Activated effector memory CD4-positive, alpha-beta T cell treated with anti-CD3 and anti-CD28 coated beads, Interleukin-2, amount 50 U/mL, for 16 hours (primary cell): ENCODE data around the gene ADAMTSL4.
"Not testable (repeated sequence)": the region's sequence is repeated elsewhere in the genome, so short reads cannot be mapped to it uniquely, and the experiment has no call there.

Source experiments
- DNase-seq: peaks from one replicate; pipeline ENCODE4 v3.0.0-alpha.2; 2020

Gene ADAMTSL4

GRCh38 chr1:150596095-150596892, 47.1 kb downstream of the ADAMTSL4 start:
- DNase-seq: no peak

GRCh38 chr1:150596976-150597375, 47.8 kb downstream of the ADAMTSL4 start:
- DNase-seq: no peak

GRCh38 chr1:150598346-150598745, 49.1 kb downstream of the ADAMTSL4 start:
- not testable (repeated sequence) for DNase-seq

- DNase-seq: no peak
These were observed 52.3 kb downstream of the ADAMTSL4 start for GRCh38 chr1:150601540-150601939.

- DNase-seq: not testable (repeated sequence)
These were observed 53.2 kb downstream of the ADAMTSL4 start for GRCh38 chr1:150602372-150602771.

- no peak for DNase-seq
These were observed 54.5 kb downstream of the ADAMTSL4 start for GRCh38 chr1:150603711-150604110.

GRCh38 chr1:150604226-150604588, 55.0 kb downstream of the ADAMTSL4 start:
- DNase-seq: no peak

- DNase-seq: not testable (repeated sequence)
These were observed 56.2 kb downstream of the ADAMTSL4 start for GRCh38 chr1:150605451-150605731.

GRCh38 chr1:150606463-150607142, 57.4 kb downstream of the ADAMTSL4 start:
- no peak for DNase-seq

GRCh38 chr1:150609732-150610131, 60.5 kb downstream of the ADAMTSL4 start:
- DNase-seq: no peak
